ENCODE data around the gene CTBP2. TPM values are rescaled to one million over a fixed set of nuclear protein-coding genes. Genes with fewer than 3 reads are reported as not detected.

CTBP2 gene
- total RNA-seq, 1 experiment from 2014 or later, result 78.7 TPM

DNA sequence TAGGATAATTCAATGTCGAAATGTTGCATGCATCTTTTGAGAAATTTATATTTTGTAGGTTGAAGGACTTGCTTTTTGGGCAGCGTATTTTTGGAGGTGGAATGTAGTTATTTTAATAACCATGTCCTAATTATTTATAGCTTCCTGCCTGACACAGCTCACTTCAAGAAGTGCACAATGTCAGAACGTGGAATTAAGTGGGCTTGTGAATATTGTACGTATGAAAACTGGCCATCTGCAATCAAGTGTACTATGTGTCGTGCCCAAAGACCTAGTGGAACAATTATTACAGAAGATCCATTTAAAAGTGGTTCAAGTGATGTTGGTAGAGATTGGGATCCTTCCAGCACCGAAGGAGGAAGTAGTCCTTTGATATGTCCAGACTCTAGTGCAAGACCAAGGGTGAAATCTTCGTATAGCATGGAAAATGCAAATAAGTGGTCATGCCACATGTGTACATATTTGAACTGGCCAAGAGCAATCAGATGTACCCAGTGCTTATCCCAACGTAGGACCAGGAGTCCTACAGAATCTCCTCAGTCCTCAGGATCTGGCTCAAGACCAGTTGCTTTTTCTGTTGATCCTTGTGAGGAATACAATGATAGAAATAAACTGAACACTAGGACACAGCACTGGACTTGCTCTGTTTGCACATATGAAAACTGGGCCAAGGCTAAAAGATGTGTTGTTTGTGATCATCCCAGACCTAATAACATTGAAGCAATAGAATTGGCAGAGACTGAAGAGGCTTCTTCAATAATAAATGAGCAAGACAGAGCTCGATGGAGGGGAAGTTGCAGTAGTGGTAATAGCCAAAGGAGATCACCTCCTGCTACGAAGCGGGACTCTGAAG, 217.8 kb downstream of the CTBP2 start:
- H3K27me3 Mint-ChIP-seq (ENCODE audit: unreplicated experiment), result no peaks in the 10 kb centered on the region
- CTCF ChIA-PET, result no interaction called here
- H3K9me3 Mint-ChIP-seq (ENCODE audit: low read depth, unreplicated experiment), result no peaks in the 10 kb centered on the region
- no TSS peak for BruUV-seq (replicated peaks)
- no peak overlapping the region for H3K27ac Mint-ChIP-seq (ENCODE audit: unreplicated experiment)
- H3K4me1 Mint-ChIP-seq (ENCODE audit: low read depth, unreplicated experiment), result peaks cover 17% of the 10 kb centered on the region
- intact Hi-C loops (cut with micrococcal nuclease; ENCODE audit: unreplicated experiment), result no loop called here
- DNase-seq, result no peak
- peaks cover 9% of the 10 kb centered on the region for H3K36me3 Mint-ChIP-seq (ENCODE audit: insufficient read depth, unreplicated experiment)
- TF ChIP-seq, protein P1, sequence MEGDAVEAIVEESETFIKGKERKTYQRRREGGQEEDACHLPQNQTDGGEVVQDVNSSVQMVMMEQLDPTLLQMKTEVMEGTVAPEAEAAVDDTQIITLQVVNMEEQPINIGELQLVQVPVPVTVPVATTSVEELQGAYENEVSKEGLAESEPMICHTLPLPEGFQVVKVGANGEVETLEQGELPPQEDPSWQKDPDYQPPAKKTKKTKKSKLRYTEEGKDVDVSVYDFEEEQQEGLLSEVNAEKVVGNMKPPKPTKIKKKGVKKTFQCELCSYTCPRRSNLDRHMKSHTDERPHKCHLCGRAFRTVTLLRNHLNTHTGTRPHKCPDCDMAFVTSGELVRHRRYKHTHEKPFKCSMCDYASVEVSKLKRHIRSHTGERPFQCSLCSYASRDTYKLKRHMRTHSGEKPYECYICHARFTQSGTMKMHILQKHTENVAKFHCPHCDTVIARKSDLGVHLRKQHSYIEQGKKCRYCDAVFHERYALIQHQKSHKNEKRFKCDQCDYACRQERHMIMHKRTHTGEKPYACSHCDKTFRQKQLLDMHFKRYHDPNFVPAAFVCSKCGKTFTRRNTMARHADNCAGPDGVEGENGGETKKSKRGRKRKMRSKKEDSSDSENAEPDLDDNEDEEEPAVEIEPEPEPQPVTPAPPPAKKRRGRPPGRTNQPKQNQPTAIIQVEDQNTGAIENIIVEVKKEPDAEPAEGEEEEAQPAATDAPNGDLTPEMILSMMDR (IDR thresholded peaks at IDR 0.05; ENCODE audit: unreplicated experiment), result no peak
- no peak overlapping the region for H3K4me3 Mint-ChIP-seq (ENCODE audit: low read depth, unreplicated experiment)

DNA sequence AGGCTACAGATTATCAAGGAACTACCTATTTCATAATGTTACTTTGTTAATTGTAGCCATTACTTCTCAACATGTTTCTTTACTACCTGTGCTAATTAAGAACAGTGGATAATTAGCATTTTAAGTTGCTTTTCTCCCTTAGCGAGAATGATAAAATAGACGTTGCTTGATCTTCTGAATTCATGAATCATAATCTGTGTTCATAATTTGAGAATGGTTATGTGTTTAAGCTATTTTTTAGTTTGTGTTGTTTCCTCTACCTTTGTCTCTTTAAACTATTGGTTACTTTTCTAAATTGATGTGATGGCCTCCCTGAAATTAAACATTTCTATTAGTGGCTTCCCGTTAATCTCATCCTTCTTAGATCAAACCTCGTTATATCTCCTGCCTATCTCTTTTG, 218.5 kb downstream of the CTBP2 start, which contains the start of gene ZRANB1:
Gene ZRANB1 (plus strand): TSS at position 301 of the 400 bp plus-strand sequence. CDS start 371 bp downstream, outside the sequence.
- TF ChIP-seq, protein P1 (IDR thresholded peaks at IDR 0.05; ENCODE audit: unreplicated experiment), result no peak
- Mint-ChIP-seq H3K4me1 (ENCODE audit: low read depth, unreplicated experiment) (peaks cover 10% of the 10 kb centered on the region), H3K4me3 (ENCODE audit: low read depth, unreplicated experiment) (no peak within 1 kb of the TSS)

DNA sequence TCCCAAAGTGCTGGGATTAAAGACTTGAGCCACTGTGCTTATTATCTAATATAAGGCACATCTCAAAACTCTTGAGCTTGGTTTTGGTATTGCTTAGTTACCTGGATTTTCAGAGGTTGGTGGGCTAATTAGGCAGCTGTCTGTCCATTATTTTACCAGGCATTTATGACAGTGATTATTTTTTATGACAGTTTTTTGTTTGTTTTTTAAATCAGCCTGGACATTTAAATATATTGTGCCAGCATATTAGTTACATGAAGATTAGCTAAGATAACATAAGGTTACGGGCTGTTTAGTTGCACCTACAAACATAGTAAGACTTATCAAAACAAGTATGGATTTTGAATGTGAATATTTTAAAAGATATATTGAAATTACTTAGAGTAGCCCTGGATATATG, 221.1 kb downstream of the CTBP2 start:
- Mint-ChIP-seq H3K4me3 (ENCODE audit: low read depth, unreplicated experiment) (no peak overlapping the region), H3K9me3 (ENCODE audit: low read depth, unreplicated experiment) (no peaks in the 10 kb centered on the region), H3K27me3 (ENCODE audit: unreplicated experiment) (no peaks in the 10 kb centered on the region), H3K36me3 (ENCODE audit: insufficient read depth, unreplicated experiment) (peaks cover 9% of the 10 kb centered on the region), H3K4me1 (ENCODE audit: low read depth, unreplicated experiment) (peaks cover 16% of the 10 kb centered on the region), H3K27ac (ENCODE audit: unreplicated experiment) (no peak overlapping the region)
- no TSS peak for BruUV-seq (replicated peaks)
- CTCF ChIA-PET, result no interaction called here
- TF ChIP-seq, protein P1 (IDR thresholded peaks at IDR 0.05; ENCODE audit: unreplicated experiment), result no peak
- intact Hi-C loops (cut with micrococcal nuclease; ENCODE audit: unreplicated experiment), result no loop called here
- no peak for DNase-seq

More for the DNA sequence above, 218.5 kb downstream of the CTBP2 start, which contains the start of gene ZRANB1:
- CTCF ChIA-PET, result no interaction called here
- Mint-ChIP-seq H3K27me3 (ENCODE audit: unreplicated experiment) (no peaks in the 10 kb centered on the region), H3K36me3 (ENCODE audit: insufficient read depth, unreplicated experiment) (peaks cover 9% of the 10 kb centered on the region), H3K27ac (ENCODE audit: unreplicated experiment) (no peak within 1 kb of the TSS), H3K9me3 (ENCODE audit: low read depth, unreplicated experiment) (no peaks in the 10 kb centered on the region)
- no TSS peak for BruUV-seq (replicated peaks)
- intact Hi-C loops (cut with micrococcal nuclease; ENCODE audit: unreplicated experiment), result no loop called here
- no peak for DNase-seq

DNA sequence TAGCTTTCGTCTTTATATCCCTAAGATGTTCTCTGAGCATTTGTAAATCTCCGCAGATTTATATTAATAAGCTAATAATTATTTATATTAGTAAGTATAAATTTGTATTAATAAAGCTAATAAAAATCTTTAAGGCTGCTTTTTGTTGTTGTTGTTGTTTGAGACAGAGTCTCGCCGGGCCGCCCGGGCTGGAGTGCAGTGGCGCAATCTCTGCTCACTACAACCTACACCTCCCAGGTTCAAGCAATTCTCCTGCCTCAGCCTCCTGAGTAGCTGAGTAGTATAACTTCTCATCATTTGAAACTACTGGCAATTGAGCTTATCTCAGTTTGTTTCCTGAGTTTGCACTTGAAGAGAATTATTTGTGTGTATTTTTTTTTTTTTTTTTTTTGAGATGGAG, 223.6 kb downstream of the CTBP2 start:
- DNase-seq, result no peak
- Mint-ChIP-seq H3K9me3 (ENCODE audit: low read depth, unreplicated experiment) (peaks cover 2% of the 10 kb centered on the region), H3K4me3 (ENCODE audit: low read depth, unreplicated experiment) (no peak overlapping the region), H3K36me3 (ENCODE audit: insufficient read depth, unreplicated experiment) (no peaks in the 10 kb centered on the region), H3K27me3 (ENCODE audit: unreplicated experiment) (no peaks in the 10 kb centered on the region), H3K4me1 (ENCODE audit: low read depth, unreplicated experiment) (peaks cover 10% of the 10 kb centered on the region), H3K27ac (ENCODE audit: unreplicated experiment) (no peak overlapping the region)
- CTCF ChIA-PET, result no interaction called here
- TF ChIP-seq, protein P1 (IDR thresholded peaks at IDR 0.05; ENCODE audit: unreplicated experiment), result no peak
- intact Hi-C loops (cut with micrococcal nuclease; ENCODE audit: unreplicated experiment), result no loop called here
- no TSS peak for BruUV-seq (replicated peaks)

Measured in Calu3 (cell line).